GM19239 (cell line): Measurements from ENCODE around the gene RAB5IF.
A peak's percentile ranks its signal among the peaks of the same experiment; 100 is the strongest.
"Not testable (repeated sequence)": the region's sequence is repeated elsewhere in the genome, so short reads cannot be mapped to it uniquely, and the experiment has no call there.

Source experiments
- DNase-seq: peaks from one replicate; pipeline ENCODE4 v3.0.0; 2011; ENCODE audit warnings: low spot score; ENCODE audit not compliant: insufficient read length
- FAIRE-seq: peaks from 2 replicates; lab custom pipeline; 2011; peaks lifted over from hg19 to GRCh38; lab: Jason Lieb, UNC

Gene RAB5IF

DNA sequence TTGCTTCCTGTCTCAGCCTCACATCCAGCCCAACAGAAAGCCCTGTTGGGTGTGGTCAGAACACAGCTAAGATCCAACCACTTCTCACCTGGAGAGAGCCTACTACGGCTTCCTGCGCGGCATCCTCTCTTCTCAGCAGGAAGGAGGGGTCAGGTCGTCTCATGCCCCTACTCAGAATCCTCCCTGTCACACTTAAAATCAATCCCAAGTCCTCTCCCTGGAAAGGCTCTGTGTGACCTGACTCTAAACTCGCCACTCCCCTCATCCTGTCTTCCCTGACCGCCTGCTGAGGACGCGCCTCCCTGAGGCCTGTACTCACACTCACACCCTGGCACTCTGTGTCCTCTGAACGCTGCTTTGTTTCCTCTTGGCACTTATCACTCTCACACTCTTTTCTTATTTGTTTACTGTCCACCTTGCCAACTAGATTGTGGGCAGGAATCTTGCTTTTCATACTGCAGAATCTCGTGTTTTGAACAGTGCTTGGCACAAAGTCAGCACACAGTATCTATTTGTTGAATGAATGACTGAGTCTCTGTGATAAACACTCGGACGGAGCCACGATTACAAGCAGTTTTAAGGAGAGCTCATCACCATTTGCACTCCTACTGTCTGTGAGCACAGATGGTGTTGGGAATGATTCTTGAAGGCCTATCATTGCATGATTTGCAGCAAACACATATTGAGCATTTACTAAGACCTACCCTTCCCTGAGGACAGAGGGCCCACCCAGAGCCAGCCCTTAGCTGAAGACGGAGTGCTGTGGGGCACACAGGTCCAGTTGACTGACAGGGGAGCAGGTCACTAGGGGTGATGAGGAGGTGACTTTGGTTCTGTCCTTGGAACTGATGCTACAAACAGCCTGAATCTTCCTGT is 18.7 kb downstream of the RAB5IF start:
- DNase-seq (no peak), FAIRE-seq (no peak)

DNA sequence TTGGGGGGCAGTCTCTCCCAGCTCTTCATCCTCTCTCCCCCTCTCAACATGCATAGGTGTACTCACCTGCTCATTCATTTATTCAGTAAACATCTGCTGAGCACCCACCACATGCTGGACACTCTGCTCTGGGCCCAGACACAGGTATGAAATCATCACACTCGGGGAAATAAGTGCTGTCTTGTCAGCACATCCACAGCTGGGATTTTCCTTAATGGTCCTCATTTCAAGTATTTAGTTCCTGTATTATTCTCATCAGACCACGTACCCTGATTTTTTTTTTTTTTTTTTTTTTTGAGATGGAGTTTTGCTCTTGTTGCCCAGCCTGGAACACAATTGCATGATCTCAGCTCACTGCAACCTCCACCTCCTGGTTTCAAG is 19.4 kb downstream of the RAB5IF start:
- FAIRE-seq (no peak), DNase-seq (no peak)

DNA sequence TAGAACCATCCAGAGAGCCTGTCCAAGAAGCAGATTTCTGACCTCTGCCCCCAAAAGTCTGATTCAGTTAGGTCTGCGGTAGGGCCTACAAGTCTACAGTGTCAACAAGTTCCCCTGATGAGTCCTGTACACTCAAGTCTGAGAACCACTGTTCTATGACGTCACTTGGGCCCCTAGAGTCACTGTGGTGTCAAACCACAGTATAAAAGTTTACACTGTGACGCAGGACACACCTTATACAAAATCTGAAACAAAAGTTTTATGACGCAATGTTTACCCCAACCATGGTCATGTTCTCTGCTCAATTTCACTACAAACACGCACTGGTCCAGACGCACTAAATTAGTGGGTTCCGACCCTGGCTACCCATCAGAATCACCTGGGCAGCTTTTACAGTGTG is 22.5 kb downstream of the RAB5IF start:
- FAIRE-seq (no peak), DNase-seq (no peak)

DNA sequence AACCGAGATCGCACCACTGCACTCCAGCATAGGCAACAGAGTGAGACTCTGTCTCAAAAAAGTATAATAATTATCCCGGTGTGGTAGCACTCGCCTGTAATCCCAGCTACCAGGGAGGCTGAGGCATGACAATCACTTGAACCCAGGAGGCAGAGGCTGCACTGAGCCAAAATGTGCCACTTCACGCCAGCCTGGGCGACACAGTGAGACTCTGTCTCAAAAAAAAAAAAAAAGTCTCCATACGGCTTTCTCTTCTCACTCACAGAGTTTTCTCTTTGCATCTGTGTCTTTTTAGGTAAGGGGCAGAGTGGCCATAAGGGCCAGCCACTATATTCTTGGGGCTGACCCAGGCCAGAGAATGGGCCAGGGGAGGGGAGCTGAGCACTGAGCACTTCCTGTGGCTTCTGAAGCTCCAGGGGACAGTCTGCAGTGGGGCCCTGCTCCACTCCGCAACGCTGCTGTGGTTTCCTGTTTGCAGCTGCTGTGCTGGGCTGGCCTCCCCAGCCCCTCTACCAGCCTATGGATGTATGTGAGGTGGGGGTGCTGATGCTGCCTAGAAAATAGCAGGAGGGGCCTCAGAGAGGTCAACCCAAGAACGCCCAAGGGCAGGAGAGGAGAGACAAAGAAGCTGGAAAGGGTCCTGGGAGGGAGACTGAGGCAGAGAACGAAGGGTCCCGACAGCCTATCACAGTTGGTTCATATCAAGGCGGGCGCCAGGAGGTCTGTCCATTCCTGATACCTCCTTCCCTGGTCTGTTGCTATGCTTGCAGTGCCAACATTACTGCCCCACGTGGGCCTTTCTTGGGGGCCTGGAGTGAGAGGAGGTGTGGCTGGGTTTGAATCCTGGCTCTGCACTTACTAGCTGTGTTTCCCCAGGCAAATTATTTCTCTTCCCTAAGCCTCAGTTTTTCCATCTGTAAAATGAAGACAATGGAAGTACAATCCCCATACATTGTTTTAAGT is 24.4 kb downstream of the RAB5IF start:
- FAIRE-seq (peak; percentile 90), DNase-seq (peak; percentile 47)

DNA sequence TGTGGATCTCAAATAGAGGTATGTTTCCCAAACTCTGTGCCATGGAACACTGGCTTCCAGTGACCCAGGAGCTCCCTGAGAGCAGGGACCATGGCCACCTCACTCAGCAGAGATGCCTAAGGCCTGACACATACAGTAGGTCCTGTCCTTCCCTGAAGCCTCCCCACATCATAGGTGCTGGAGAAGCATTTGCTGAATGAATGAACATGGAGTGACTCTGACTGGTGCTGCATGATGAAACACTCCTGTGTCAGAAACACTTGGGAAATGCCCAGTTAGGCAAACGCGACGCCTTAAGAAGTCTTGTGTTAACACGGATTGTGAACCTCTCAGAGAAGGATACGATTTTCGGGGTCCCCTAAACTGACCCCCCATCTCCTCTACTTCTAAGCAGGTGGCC is 26.1 kb downstream of the RAB5IF start:
- DNase-seq, result no peak
- no peak for FAIRE-seq

DNA sequence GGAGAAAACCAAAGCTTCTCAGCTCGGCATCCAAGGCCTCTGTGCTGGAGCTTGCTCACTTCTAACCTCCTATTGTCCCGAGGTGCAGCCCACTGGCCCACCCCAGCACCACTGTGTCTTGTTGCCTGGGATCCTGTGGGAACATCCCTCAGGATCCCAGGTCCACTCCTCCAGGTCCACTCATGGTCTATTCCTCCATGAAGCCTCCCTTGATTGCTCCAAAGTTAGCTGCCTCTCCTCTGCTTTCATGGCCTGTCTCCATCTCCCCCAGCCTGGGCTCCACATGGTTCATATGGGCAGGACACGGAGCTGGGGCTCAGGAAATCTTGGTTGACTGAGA is 26.5 kb downstream of the RAB5IF start:
- DNase-seq, result no peak
- no peak for FAIRE-seq

DNA sequence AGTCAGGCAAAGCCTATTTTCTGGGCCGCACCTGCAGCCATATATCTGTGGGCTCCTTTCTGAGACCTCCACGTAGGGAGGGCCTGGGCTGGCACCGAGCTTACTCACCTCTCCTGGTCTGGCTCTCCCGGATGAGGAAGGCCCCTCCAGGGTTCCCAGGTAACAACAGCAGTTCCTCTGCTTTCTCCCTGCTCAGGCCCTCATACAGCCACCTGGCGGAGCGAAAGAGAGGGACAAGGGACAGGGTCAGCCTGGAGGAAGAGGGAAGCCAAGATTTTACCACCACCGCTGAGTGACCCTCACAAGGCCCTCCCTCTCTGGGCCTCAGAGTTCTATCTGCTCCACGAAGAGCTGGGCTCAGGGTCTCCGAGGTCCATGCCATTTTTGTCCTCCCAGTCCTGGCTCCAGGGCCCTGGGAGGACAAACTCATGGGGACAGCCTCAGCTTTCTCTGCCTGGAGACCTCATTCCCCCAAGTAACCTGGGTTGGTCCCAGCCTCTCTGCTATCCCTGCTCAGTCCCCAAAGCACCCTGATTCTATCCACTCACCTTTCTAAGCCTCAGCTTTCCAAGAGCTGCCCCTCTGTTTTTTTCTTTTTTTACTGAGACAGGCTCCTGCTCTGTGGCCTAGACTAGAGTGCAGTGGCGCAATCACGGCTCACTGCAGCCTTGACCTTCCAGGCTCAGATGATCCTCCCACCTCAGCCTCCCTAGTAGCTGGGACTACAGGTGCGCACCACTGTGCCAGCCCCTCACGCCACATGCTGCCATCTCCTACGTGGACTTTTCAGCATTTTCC is 27.1 kb downstream of the RAB5IF start:
- FAIRE-seq (no peak), DNase-seq (no peak)

DNA sequence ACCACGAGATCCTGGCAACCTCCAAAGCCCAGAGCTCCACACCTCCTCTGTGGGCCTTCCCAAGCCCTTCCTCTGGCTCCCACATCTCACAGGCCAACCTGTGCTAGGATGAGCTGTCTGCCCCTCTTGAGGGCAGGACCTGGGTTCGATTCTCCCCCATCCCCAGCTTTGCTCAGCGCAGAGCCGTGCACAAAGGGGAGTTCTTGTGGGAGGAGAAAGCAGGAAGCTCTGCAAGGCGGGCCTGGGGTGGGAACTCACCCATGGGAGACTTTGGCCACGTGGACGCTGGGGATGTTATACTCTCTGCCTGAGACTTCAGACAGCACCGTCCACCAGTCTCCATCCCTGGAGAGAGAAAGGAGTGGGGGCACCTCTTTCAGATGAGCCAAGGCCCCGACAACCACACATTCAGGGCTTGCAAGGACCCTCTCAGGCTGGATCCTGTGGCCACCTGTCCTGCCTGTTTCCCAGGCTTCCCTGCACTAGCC is 27.8 kb downstream of the RAB5IF start:
- no peak for DNase-seq
- FAIRE-seq, result no peak

DNA sequence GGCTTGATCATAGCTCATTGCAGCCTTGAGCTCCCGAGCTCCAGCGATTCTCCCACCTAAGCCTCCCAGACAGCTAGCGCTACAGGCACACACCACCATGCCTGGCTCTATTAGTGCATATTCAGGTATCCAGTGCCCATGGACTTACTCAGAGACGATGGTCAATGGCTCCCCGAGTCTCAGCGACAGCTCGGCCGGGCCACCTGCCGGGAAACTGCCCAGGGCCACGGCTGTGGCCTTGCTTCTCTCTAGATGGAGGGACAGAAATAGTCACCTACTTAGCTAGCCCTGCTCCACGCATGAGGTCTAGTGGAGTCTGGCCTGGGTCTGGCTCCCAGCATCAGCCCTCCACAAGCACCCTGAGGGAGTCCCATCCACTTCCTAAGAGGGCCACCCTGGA is 28.8 kb downstream of the RAB5IF start:
- no peak for DNase-seq
- FAIRE-seq, result no peak

DNA sequence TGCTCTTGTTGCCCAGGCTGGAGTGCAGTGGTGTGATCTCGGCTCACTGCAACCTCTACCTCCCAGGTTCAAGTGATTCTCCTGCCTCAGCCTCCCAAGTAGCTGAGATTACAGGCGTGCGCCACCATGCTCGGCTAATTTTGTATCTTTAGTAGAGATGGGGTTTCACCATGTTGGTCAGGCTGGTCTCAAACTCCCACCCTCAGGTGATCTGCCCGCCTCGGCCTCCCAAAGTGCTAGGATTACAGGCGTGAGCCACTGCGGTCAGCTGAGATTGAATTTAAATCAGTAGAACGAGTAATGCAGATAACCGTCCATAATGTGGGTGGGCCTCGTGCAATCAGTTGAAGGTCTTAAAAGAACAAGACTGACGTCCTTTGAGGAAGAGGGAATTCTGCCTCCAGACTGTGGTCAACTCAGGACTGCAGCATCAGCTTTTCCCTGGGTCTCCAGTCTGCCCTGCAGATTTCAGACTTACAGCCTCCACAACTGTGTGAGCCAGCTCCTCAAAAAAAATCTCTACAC is 33.4 kb downstream of the RAB5IF start:
- FAIRE-seq, DNase-seq: not testable (repeated sequence)

DNA sequence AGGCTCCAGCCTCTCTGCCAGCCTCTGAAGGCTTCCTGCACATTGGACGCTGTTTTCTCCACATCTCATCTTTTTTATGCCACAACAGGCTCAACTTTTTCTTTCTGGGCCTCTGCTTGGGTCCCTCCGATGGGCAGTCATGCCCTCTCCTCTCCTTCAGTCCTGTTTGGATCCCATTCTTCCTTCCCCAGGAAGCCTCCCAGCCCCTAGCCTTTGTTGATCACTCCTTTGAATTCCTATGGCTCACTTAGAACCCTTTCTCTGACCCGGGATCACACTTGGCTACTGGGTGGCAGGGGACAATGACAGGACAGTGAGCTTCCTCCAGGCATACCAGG is 35.9 kb downstream of the RAB5IF start:
- FAIRE-seq (no peak), DNase-seq (no peak)

DNA sequence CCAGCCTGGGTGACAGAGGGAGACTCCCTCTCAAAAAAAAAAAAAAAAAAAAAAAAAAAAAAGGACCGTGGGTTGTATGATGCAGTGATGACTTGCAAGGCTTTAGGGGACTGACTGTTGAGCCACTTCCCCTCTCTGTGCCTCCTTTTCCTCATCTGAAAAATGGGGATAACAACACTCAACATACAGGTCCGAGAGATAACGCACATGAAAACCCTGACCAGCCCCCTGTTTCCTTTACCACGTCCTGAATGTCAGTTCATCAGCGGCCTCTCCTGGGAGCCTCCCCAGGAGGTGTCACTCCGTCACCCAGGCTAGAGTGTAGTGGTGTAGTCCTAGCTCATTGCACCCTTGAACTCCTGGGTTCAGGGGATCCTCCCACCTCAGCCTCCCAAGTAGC is 36.6 kb downstream of the RAB5IF start:
- FAIRE-seq (no peak), DNase-seq (no peak)

DNA sequence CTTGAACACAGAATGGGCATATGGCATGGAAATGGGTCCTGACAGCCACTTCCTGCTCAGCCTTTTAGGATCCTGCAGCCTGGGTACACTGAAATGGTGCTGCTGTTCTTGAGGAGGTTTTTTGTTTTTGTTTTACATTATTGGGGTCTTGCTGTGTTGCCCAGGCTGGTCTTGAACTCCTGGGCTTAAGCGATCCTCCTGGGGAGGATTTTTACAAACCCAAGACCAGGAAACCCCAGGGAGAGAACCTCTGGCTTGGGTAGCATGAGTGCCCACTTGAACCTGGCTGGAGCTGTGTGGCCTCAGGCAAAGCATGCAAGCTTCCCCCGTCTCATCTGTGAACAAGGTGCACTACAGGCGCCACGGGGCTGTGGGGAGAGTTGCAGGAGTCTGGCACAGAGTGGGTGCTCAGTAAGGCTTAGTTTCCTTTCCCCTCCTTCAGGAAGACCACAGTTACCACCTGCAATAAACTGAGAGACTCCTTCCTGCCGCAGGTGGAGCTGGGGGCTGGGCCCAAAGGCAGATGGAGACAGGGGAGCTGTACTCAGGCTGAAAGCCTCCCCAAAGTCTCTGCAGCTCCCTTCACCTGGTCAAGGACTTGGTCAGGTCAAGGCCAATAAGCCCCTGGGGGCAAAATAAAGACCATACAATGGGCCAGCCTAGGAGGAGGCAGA is 38.6 kb downstream of the RAB5IF start:
- FAIRE-seq (no peak), DNase-seq (no peak)

DNA sequence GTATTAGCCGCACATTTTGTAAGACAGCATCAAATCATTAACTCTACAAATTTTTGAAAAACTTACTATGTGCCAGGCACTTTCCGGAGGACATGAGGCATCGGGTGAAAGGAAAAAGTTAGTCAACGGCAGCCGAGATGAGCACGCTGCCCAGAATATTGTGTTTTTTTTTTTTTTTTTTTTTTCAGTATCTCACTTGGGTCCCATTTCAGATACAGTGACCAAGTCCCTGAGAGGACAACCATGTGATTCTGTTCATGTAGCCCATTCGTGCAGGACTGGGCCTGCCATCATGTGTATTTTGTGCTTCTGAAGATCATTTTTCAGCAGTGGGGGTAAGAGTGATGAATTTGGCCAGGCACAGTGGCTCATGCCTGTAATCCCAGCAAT is 39.1 kb downstream of the RAB5IF start:
- DNase-seq (no peak), FAIRE-seq (no peak)

DNA sequence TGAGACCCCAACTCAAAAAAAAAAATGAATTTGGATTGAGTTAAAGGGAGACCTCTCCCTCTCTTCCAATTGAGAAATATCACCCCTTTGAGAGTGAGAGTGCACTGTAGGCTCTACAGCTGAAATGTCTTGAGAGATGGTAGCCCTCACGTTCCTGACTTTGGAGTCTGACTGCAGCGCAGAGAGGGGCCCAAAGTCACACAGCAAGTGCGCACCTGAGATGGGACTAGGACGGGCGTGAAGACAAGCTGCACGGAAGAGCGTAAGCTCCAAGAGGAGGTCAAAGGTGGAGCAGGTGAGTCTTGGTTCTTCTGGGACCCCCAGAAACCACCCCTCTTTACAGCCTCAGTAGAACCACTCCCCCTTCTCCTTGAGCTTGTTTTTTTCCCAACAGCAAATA is 39.8 kb downstream of the RAB5IF start:
- no peak for DNase-seq
- FAIRE-seq, result no peak

DNA sequence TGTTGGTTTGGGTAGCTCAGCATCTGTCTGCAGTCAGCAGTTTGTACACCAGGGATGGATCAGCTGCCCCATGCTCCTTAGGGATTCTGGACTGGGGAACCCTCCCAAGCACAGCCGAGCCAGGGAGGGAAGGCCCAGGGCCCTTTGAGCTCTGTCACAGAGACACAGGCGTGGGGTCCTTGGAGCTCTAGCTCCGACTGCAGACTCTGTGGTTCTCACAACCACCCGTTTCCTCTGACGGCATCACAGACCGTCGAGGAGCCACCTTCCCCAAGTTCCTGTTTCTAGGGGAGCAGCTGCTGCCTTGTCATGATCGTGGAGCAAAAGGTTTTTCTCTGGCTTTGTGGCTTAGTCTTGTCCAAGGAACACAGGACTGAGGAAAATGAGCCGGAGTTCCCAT is 40.4 kb downstream of the RAB5IF start, which contains the start of gene SLA2:
TSS of gene SLA2 (minus strand) at position 199 of the 400 bp plus-strand sequence. CDS start 4,861 bp downstream, outside the sequence.
- FAIRE-seq (peak; percentile 51), DNase-seq (peak; percentile 41)

DNA sequence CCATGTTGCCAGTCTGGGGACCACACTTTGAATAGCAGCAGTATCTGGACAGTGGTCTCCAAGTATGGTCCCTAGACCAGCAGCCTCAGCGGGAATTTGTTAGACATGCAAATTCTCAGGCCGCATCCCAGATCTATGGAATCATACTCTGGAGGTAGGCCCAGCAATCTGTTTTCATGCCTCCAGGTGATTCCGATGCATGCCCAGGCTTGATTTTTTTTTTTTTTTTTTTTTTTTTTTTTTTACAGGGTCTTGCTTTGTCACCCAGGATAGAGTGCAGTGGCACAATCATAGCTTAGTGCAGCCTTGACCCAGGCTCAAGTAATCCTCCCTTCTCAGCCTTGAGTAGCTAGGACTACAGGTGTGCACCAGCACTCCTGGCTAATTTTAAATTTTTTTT is 41.1 kb downstream of the RAB5IF start:
- DNase-seq (no peak), FAIRE-seq (no peak)

DNA sequence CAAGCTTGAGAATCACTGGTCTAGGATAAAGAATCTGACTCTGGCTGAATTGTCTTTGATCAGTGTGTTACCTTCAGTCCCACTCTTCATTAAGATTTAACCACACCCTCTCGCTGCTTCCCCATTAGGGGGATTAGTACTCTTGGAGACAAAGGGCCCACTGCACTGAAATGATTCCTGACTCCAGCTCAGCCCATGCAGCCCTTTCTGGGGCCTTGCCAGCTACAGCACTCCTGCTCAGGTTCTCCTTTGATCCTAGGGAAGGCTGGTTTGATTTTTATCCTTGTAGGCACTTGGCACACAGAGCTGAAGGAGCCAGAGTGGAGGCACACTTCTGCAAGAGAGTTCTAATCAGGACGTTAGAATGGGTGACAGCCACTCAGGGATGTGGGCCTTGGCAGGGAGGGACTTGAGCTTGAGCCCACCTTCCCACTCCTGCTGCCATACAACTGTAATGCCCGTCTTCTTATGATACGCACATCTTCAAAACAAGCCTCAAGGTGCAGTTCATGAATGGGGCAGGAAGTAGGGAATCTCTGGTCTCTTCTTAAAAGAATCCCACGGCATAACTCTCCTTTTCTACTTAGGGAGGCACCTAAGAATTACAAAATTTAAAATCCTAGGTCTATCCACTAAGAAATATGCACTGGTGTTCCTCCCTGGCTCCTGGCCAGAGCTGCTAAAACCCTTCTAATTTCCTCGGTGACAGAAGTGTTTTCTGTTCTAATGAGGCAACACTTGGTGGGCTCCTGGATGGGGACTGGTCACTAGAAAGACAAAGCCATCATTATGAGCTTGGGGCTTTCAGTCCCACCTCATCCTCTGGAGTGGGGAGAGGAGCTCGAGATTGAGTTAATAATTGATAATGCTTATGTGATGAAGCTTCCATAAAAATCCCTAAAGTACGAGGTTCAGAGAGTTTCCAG is 41.9 kb downstream of the RAB5IF start:
- DNase-seq (no peak), FAIRE-seq (no peak)

DNA sequence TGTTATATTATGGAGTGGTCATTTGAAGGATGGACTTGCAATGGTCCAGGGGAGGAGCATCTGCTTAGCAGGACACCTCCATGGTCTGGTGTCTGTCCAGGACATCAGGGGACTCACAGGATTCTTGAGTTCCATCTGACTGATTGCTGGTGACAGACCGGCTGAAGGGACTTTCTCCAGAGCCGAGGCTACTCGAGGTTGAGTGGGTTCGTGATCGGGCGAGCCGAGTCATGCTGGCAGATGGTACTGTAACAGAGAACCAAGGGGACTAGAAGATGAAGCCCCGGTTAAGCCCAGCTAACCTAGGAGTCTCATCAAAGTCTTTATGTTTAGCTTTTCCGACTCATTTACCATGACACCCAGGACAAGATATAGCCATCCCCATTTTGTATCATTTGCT is 47.9 kb downstream of the RAB5IF start:
- DNase-seq, result no peak
- FAIRE-seq, result no peak
